ENCODE data around the gene ARF5. TPM values are rescaled to one million over a fixed set of nuclear protein-coding genes. Genes with fewer than 3 reads are reported as not detected.
"Not testable (repeated sequence)": the region's sequence is repeated elsewhere in the genome, so short reads cannot be mapped to it uniquely, and the experiment has no call there.

ARF5 gene
- 174 TPM for polyA plus RNA-seq (2013, experiment 1 of 2)
- polyA plus RNA-seq (2013, experiment 2 of 2) = 173 TPM

DNA sequence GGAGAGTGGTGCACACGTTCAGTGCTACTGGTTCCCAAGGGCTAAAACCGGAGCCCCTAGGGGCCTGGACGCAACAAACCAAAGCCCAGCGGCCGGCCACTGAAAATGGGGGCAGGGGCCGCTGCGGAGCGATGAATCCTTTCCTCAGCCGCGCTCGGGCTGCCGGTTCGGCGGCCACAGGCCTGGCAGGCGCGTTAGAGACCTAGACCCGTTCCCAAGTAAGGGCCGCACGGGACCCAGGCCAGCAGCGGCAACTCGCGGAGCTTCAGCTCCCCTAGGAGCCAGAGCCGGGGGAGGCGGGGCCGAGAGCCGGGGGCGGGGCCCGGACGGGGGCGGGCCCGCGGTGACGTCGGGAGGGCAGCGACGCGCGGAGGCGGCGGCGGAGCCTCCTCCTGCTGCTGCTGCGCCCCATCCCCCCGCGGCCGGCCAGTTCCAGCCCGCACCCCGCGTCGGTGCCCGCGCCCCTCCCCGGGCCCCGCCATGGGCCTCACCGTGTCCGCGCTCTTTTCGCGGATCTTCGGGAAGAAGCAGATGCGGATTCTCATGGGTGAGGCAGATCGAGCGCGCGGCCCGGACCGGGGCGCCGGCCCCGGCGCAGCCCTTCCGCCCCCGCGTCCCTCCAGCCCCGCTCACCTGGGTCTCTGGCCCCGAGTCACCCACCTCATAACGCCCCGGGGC, at the start of gene ARF5:
Gene ARF5, plus strand, starts transcription at position 393 of the 678 bp plus-strand sequence. Its CDS starts 88 bp downstream, at position 481.
- peak within 1 kb of the TSS; percentile 89 to 90 for H3K4me3 ChIP-seq (ENCODE audit: low read length in 2 of 2)
- no peak within 1 kb of the TSS for H3K27ac ChIP-seq (replicated peaks; ENCODE audit: low read length)
- H4K91ac ChIP-seq (ENCODE audit: low read depth, low read length, poor library complexity) = no peak within 1 kb of the TSS
- peaks cover 18 to 42% of the 10 kb centered on the region in 2 donors for H3K36me3 ChIP-seq (replicated peaks in 1 of 2; ENCODE audit: control insufficient read depth in 2 of 2, insufficient read depth in 2 of 2, low read length in 2 of 2)
- H2AK5ac ChIP-seq (ENCODE audit: low read depth, low read length) = no peak within 1 kb of the TSS
- H3K9ac ChIP-seq (ENCODE audit: low read depth, low read length, poor library complexity) = peak within 1 kb of the TSS; percentile 81
- H3K4me2 ChIP-seq (ENCODE audit: insufficient read depth, low read length, poor library complexity, severe bottlenecking) = peak within 1 kb of the TSS; percentile 77
- H2AFZ ChIP-seq (ENCODE audit: low read length) = peak within 1 kb of the TSS; percentile 99
- H3K27me3 ChIP-seq (ENCODE audit: control insufficient read depth in 3 of 3, insufficient read depth in 3 of 3, low read depth in 1 of 3, low read length in 3 of 3) = peaks cover 0 to 3% (median 0%) of the 10 kb centered on the region in 3 experiments
- H3K18ac ChIP-seq (ENCODE audit: low read length) = peak within 1 kb of the TSS; percentile 92
- DNase-seq (ENCODE audit: low spot score) = peak; percentile 83
- peaks cover 16 to 18% of the 10 kb centered on the region in 2 donors for H3K4me1 ChIP-seq (ENCODE audit: control insufficient read depth in 2 of 2, insufficient read depth in 1 of 2, low read depth in 1 of 2, low read length in 2 of 2)
- H3K79me1 ChIP-seq (ENCODE audit: low read depth, low read length) = peaks cover 8% of the 10 kb centered on the region
- no peak within 1 kb of the TSS for H2BK12ac ChIP-seq (ENCODE audit: low read length)
- H2BK15ac ChIP-seq (ENCODE audit: low read length) = no peak within 1 kb of the TSS
- no peak within 1 kb of the TSS for H2BK5ac ChIP-seq (ENCODE audit: low read length)
- peak within 1 kb of the TSS; percentile 60 for H3K14ac ChIP-seq (ENCODE audit: low read length)
- H3K9me3 ChIP-seq (replicated peaks in 1 of 2; ENCODE audit: control insufficient read depth in 2 of 2, insufficient read depth in 1 of 2, low read depth in 1 of 2, low read length in 2 of 2) = no peaks in the 10 kb centered on the region
- H4K8ac ChIP-seq (ENCODE audit: low read depth, low read length) = no peak within 1 kb of the TSS
- no peak within 1 kb of the TSS for H3K4ac ChIP-seq (ENCODE audit: low read length)
- no CpG with 5 or more reads among the region's 77 CpGs for WGBS, 2 donors (ENCODE audit: extremely low coverage in 2 of 2, insufficient read length in 2 of 2, insufficient replicate concordance in 1 of 2)
- H3K23ac ChIP-seq (ENCODE audit: low read depth, low read length, poor library complexity) = peak within 1 kb of the TSS; percentile 44
- peak within 1 kb of the TSS; percentile 63 for H2BK120ac ChIP-seq (ENCODE audit: low read depth, low read length)

DNA sequence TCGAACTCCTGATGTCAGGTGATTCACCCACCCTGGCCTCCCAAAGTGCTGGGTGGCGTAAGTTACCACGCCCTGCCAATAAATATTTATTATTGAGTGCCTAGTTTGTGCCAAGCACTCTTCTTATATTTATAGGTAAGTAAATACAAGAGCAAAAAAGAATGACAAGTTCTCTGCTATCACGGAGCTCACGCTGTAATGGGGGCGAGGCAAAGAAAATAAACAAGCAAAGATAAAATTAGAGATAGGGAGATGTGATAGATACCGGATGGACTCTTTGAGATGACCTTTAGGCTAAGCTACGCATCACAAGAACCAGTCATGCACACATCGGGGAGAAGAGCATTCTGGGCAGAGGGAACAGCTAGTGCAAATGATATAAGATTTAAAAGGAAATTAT, 49.1 kb upstream of the ARF5 start:
- no peak overlapping the region for H3K4ac ChIP-seq (ENCODE audit: low read length)
- H2BK12ac ChIP-seq (ENCODE audit: low read length) = no peak overlapping the region
- H3K9ac ChIP-seq (ENCODE audit: low read depth, low read length, poor library complexity) = no peak overlapping the region
- no peak overlapping the region for H2AK5ac ChIP-seq (ENCODE audit: low read depth, low read length)
- H3K9me3 ChIP-seq (replicated peaks in 1 of 2; ENCODE audit: control insufficient read depth in 2 of 2, insufficient read depth in 1 of 2, low read depth in 1 of 2, low read length in 2 of 2) = peaks cover 0 to 1% of the 10 kb centered on the region in 2 donors
- no peak for DNase-seq (ENCODE audit: low spot score)
- no peak overlapping the region for H3K4me3 ChIP-seq (ENCODE audit: low read length in 2 of 2)
- H3K27ac ChIP-seq (replicated peaks; ENCODE audit: low read length) = no peak overlapping the region
- no peaks in the 10 kb centered on the region for H3K36me3 ChIP-seq (replicated peaks in 1 of 2; ENCODE audit: control insufficient read depth in 2 of 2, insufficient read depth in 2 of 2, low read length in 2 of 2)
- H4K91ac ChIP-seq (ENCODE audit: low read depth, low read length, poor library complexity) = no peak overlapping the region
- no peak overlapping the region for H2BK120ac ChIP-seq (ENCODE audit: low read depth, low read length)
- H2BK5ac ChIP-seq (ENCODE audit: low read length) = no peak overlapping the region
- H3K4me1 ChIP-seq (ENCODE audit: control insufficient read depth in 2 of 2, insufficient read depth in 1 of 2, low read depth in 1 of 2, low read length in 2 of 2) = peaks cover 3 to 15% of the 10 kb centered on the region in 2 donors
- H2AFZ ChIP-seq (ENCODE audit: low read length) = no peak overlapping the region
- WGBS, 2 donors (ENCODE audit: extremely low coverage in 2 of 2, insufficient read length in 2 of 2, insufficient replicate concordance in 1 of 2) = no CpG with 5 or more reads among the region's 9 CpGs
- H3K14ac ChIP-seq (ENCODE audit: low read length) = no peak overlapping the region
- no peak overlapping the region for H3K23ac ChIP-seq (ENCODE audit: low read depth, low read length, poor library complexity)
- no peak overlapping the region for H2BK15ac ChIP-seq (ENCODE audit: low read length)
- H3K4me2 ChIP-seq (ENCODE audit: insufficient read depth, low read length, poor library complexity, severe bottlenecking) = no peak overlapping the region
- no peak overlapping the region for H4K8ac ChIP-seq (ENCODE audit: low read depth, low read length)
- no peaks in the 10 kb centered on the region for H3K79me1 ChIP-seq (ENCODE audit: low read depth, low read length)
- H3K27me3 ChIP-seq (ENCODE audit: control insufficient read depth in 3 of 3, insufficient read depth in 3 of 3, low read depth in 1 of 3, low read length in 3 of 3) = peaks cover 0 to 44% (median 0%) of the 10 kb centered on the region in 3 experiments
- no peak overlapping the region for H3K18ac ChIP-seq (ENCODE audit: low read length)

DNA sequence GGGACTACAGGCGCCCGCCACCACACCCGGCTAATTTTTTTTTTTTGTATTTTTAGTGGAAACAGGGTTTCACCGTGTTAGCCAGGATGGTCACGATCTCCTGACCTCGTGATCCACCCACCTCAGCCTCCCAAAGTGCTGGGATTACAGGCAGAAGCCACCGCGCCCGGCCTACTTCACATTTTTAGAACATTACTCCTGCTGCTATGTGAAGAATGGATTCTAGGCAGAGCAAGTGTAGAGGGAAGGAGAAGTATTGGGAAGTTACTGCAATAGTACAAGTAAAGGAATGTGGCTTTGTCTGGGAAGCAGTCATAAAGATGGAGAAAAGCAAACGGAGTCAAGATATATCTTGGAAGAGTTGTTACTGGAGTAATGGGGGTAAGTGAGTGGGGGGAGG, 47.8 kb upstream of the ARF5 start:
- H2BK120ac ChIP-seq (ENCODE audit: low read depth, low read length); H2AFZ ChIP-seq (ENCODE audit: low read length); H3K4me1 ChIP-seq (ENCODE audit: control insufficient read depth in 2 of 2, insufficient read depth in 1 of 2, low read depth in 1 of 2, low read length in 2 of 2); H3K4ac ChIP-seq (ENCODE audit: low read length); H3K79me1 ChIP-seq (ENCODE audit: low read depth, low read length); H2BK12ac ChIP-seq (ENCODE audit: low read length); H2AK5ac ChIP-seq (ENCODE audit: low read depth, low read length); H3K9me3 ChIP-seq (replicated peaks in 1 of 2; ENCODE audit: control insufficient read depth in 2 of 2, insufficient read depth in 1 of 2, low read depth in 1 of 2, low read length in 2 of 2); H3K4me2 ChIP-seq (ENCODE audit: insufficient read depth, low read length, poor library complexity, severe bottlenecking); DNase-seq (ENCODE audit: low spot score); H2BK15ac ChIP-seq (ENCODE audit: low read length); H3K4me3 ChIP-seq (ENCODE audit: low read length in 2 of 2); H3K14ac ChIP-seq (ENCODE audit: low read length); H4K91ac ChIP-seq (ENCODE audit: low read depth, low read length, poor library complexity); H2BK5ac ChIP-seq (ENCODE audit: low read length); H3K18ac ChIP-seq (ENCODE audit: low read length); H3K9ac ChIP-seq (ENCODE audit: low read depth, low read length, poor library complexity); H3K27ac ChIP-seq (replicated peaks; ENCODE audit: low read length); H3K23ac ChIP-seq (ENCODE audit: low read depth, low read length, poor library complexity); H4K8ac ChIP-seq (ENCODE audit: low read depth, low read length); H3K36me3 ChIP-seq (replicated peaks in 1 of 2; ENCODE audit: control insufficient read depth in 2 of 2, insufficient read depth in 2 of 2, low read length in 2 of 2): not testable (repeated sequence)
- no CpG with 5 or more reads among the region's 10 CpGs for WGBS, 2 donors (ENCODE audit: extremely low coverage in 2 of 2, insufficient read length in 2 of 2, insufficient replicate concordance in 1 of 2)
- peaks cover 0 to 30% (median 0%) of the 10 kb centered on the region in 3 experiments for H3K27me3 ChIP-seq (ENCODE audit: control insufficient read depth in 3 of 3, insufficient read depth in 3 of 3, low read depth in 1 of 3, low read length in 3 of 3)

DNA sequence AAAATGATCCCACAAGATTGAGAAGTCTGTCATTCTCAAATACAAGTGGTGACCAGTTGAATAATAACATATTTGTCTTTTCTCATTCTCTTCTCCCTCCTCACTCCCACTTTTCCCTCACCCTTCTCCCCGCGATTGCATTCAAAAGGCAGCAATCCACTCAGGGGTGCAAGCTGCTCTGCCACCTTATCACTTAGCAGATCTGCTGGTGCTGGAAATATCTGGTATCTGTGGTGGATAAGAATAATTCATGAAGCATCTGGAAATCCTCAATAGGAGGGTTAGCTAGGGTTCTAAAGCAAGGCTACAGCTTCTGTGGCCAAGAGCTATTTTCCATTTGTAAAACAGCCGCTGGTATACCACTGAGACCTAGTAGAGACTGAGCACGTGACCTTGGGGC, 46.7 kb upstream of the ARF5 start:
- DNase-seq (ENCODE audit: low spot score) = no peak
- Histone ChIP-seq H3K4me2 (ENCODE audit: insufficient read depth, low read length, poor library complexity, severe bottlenecking) (no peak overlapping the region), H3K23ac (ENCODE audit: low read depth, low read length, poor library complexity) (no peak overlapping the region), H3K9ac (ENCODE audit: low read depth, low read length, poor library complexity) (no peak overlapping the region), H2BK12ac (ENCODE audit: low read length) (no peak overlapping the region), H4K91ac (ENCODE audit: low read depth, low read length, poor library complexity) (no peak overlapping the region), H3K79me1 (ENCODE audit: low read depth, low read length) (no peaks in the 10 kb centered on the region), H2BK5ac (ENCODE audit: low read length) (no peak overlapping the region), H2BK15ac (ENCODE audit: low read length) (no peak overlapping the region), H3K27ac (replicated peaks; ENCODE audit: low read length) (no peak overlapping the region), H2AK5ac (ENCODE audit: low read depth, low read length) (no peak overlapping the region), H3K18ac (ENCODE audit: low read length) (no peak overlapping the region), H4K8ac (ENCODE audit: low read depth, low read length) (no peak overlapping the region), H2AFZ (ENCODE audit: low read length) (no peak overlapping the region), H3K36me3 (replicated peaks in 1 of 2; ENCODE audit: control insufficient read depth in 2 of 2, insufficient read depth in 2 of 2, low read length in 2 of 2) (no peaks in the 10 kb centered on the region), H3K4me1 (ENCODE audit: control insufficient read depth in 2 of 2, insufficient read depth in 1 of 2, low read depth in 1 of 2, low read length in 2 of 2) (peaks cover 2% of the 10 kb centered on the region in 2 donors), H3K14ac (ENCODE audit: low read length) (no peak overlapping the region), H2BK120ac (ENCODE audit: low read depth, low read length) (no peak overlapping the region), H3K27me3 (ENCODE audit: control insufficient read depth in 3 of 3, insufficient read depth in 3 of 3, low read depth in 1 of 3, low read length in 3 of 3) (peaks cover 0 to 19% (median 0%) of the 10 kb centered on the region in 3 experiments), H3K9me3 (replicated peaks in 1 of 2; ENCODE audit: control insufficient read depth in 2 of 2, insufficient read depth in 1 of 2, low read depth in 1 of 2, low read length in 2 of 2) (peaks cover 0 to 7% of the 10 kb centered on the region in 2 donors), H3K4me3 (ENCODE audit: low read length in 2 of 2) (no peak overlapping the region), H3K4ac (ENCODE audit: low read length) (no peak overlapping the region)
- WGBS, 2 donors (ENCODE audit: extremely low coverage in 2 of 2, insufficient read length in 2 of 2, insufficient replicate concordance in 1 of 2) = no CpG with 5 or more reads among the region's 4 CpGs
